GM19035 (cell line): ENCODE data around the gene FAM185A.
"Not testable (repeated sequence)": the region's sequence is repeated elsewhere in the genome, so short reads cannot be mapped to it uniquely, and the experiment has no call there.

ENCODE experiments used
- ATAC-seq: cut with Tn5 transposase; IDR thresholded peaks from one replicate; pipeline ENCODE4 v1.9.1; 2021; ENCODE audit not compliant: unreplicated experiment

FAM185A gene

DNA sequence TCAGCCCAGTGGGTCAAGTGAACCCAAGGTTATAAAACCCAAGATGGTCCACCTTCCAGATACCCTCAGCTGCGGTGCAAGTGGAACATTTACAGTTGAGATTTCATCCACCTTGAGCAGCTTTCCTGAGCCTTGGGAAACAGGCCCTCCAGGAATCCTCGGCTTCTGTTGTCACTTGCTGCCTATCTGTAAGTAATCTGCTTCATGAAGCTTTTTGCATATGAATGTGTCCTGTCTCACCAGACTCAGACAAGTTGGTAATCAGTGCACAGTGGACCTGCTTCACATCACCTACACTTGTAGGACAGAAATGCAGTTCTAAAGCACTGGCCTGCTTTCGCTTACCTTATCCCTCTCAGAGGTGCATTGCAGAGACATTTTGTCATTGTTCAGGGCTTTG is 80.3 kb downstream of the FAM185A start:
- no peak for ATAC-seq

DNA sequence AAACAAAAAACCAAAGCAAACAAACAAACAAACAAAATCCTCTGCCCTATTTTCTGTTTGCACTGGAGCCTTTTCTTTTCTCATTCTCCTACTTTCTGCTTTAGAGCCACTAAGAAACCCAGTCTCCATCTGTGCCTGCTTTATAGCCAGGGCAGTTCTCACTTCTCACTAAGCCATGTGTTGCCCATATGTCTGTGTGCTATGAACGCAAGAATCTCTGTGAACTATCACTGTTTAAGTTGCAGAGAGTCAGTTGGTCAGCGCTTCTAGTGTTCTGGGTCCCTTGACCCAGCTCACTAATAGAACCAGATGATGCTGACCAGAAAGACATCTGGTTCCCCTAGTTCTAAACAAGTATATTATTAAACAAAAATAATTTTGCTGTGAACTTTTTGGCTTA is 81.4 kb downstream of the FAM185A start:
- ATAC-seq, result no peak

DNA sequence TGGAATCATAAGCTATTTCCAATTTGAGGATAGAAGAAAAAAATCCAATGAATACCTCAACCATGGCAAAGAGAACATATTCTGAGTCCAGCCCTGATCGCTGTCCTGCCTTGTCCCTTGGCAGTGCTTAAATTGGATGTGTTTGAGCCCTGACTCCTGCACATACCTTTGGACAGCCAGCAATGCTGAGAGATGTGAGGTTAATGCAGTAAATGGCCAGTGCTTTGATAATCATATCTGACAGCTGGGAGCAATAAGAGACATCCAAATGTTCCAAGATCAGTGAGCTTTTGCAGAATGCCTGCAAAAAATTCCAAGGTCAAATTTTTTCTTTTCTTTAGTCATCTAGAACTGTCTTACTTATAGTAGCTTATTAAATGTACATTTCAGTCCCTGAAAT is 83.9 kb downstream of the FAM185A start:
- no peak for ATAC-seq

DNA sequence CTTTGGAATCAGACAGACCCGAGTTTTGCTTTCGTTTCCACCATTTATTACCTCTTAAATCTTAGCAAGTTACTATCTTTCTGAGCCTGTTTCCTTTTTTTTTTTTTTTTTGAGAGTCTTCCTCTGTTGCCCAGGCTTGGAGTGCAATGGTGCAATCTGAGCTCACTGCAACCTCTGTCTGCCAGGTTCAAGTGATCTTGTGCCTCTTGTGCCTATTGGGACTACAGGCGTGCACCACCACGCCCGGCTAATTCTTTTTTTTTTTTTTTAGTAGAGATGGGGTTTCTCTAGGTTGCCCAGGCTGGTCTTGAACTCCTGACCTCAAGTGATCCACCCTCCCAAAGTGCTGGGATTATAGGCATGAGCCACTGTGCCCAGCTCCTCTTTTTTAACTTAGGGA is 84.5 kb downstream of the FAM185A start:
- no peak for ATAC-seq

DNA sequence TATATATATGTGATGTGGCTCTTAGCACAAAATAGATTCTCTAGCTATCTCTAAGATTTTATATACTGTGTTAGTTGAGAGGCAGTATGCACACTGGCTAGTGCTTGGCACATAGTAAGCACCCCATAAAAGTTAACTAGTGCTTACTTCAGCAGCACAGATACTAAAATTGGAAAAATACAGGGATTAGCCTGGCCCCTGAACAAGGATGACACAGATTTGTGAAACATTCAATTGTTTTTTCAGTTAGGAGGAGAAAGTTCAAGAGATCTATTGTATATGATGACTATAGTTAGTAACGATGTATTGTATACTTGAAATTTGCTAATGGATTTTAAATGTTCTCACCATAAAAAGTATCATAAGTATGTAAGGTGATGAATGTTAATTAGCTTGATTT is 85.7 kb downstream of the FAM185A start:
- ATAC-seq, result no peak

DNA sequence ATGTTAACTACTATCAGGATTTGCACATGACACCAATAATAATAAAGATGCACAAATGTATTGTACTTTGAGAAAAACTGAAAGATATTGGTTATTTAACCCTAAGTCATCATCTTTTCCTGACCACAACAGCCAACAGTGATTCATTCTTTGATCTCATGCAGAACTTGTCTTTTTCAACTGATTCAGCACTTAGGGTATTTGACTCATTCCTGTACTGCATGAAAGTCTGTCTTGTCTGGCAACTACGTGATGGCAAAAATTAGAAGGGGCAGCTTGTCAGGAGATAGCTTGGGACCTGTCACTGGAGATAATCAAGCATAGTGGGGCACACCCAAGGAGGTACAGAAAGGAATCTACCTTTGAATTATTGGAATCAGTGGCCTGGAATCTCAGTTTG is 86.2 kb downstream of the FAM185A start:
- peak; percentile 97 for ATAC-seq

DNA sequence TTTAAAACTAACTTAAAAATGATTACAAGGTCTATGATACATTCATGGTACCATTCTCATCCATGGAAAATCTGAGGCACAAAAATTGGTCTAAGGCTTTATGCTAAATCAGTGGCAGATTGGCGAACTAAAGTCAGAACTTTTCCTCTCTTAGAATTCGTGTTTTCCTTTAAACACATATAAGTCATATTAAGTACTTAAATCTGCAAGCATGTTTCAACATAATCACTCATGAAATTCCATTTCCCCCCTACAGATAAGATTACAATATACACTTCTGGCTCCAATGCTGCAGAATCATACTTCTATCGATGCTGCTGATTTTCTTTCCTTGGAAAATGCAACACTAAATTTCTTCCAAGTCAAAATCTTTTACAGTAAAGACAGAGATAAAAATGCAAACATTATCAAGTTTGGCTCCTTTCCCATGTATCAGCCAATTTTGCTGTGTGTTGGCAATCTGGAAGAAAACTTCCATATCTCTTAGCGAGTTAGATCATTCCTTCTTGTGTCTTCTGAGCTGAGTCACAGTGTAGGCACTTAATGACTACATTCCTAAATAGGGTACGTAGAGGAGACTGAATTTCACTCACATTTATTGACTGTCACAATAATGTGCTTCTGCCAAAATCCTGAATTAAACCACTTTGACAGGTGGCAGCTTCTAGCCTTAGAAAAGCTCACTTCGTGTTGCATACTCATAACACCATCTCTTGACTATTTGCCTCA is 87.6 kb downstream of the FAM185A start:
- no peak for ATAC-seq

DNA sequence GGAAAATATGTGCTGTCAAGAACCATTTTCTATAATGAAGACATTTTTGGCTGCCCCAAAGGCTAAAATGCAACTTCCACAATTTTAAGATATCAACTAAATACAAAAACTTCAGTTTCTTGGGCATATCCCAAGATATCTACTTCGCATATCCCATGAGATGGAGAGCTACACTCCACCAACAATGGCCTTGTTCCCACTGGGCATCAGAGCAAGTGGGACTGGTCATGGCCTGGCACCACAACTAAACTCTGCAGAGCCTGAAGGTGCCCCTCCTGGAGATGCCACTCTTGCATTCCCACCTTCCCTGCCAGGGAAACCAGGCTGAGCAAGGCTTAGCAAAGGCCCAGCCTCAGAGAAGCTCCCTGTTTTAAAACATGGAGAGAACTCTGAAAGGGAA is 88.2 kb downstream of the FAM185A start:
- ATAC-seq, result no peak

DNA sequence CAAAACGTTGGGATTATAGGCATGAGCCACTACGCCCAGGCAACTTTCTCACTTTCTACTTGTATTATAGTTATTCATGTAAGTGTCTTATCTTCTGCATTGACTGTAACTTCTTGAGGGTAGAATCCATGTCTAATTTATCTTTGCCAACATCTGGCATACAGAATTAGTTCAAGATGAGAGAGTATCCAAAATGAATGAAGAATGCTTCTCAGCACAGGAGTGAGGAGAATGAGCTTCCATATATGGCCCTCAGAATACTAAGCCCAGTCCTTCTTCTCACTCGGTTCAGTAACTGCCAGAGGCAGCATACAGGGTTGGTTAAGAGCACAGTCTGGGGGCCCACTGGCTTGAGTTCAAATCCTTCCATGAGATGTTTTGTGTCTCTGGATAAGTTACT is 89.0 kb downstream of the FAM185A start:
- no peak for ATAC-seq

DNA sequence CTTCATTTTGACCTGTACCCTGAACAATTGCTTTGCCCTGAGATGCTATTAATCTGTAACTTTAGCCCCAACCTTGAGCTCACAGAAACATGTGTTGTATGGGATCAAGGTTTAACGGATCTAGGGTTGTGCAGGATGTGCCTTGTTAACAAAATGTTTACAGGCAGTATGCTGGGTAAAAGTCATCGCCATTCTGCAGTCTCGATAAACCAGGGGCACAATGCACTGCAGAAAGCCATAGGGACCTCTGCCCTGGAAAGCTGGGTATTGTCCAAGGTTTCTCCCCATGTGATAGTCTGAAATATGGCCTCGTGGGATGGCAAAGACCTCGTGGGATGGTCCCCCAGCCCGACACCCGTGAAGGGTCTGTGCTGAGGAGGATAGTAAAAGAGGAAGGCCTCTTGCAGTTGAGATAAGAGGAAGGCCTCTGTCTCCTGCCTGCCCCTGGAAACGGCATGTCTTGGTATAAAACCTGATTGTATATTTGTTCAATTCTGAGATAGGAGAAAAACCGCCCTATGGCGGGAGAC is 89.8 kb downstream of the FAM185A start:
- not testable (repeated sequence) for ATAC-seq

DNA sequence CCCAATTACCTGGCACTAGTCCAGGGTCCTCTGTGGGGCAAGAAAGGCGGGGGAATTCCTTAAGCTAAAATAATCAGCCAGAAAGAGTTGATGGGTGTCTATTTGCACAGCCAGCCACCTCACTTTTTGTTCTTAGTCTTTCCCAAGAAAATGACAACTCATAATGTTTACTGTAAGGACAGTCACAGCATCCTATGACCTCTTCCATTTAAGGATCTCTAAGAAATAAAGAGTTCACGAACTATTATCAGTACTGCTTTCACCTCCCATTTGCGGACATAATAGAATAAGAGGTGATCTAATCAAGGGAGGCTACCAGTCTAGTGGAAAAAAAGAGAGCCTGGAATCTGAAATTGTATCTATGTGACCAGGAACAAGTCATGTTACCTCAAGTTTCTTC is 91.6 kb downstream of the FAM185A start:
- ATAC-seq, result no peak

DNA sequence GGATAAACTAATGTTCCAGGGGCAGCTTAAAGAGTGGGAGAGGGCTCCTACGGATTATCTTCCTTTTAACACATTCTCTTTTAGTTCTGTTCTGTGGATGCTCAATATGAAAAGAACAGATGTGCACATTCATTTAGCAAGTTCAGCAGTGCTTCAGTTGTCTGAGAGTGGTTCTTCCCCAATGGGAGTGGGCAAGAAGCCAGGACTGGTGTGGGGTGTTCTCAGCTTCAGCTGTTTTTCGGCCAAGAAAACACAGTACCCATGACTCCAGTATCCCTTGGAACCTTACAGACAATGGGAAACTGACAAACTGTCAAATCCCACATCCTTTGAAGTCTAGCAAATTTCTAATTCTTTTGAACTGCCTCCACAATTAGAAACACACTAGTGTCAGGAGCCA is 92.5 kb downstream of the FAM185A start:
- no peak for ATAC-seq

DNA sequence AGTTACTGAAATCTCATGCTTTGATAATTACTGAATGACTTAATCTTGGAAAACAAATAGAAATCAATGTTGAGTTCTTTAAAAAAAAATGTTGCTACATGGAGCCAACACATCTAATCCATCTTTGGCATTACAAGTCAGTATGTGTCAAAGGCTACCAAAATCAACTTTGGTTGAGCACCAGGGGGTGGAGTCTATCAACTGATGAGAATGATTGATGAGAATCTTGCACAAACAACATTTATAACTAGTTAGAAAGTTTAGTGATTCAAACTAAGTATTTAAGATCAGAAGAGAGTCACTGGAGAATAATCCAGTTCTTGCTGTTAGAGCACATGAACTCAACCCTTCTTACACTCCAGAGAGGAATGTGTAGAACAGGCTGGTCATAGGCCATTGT is 93.5 kb downstream of the FAM185A start:
- no peak for ATAC-seq

DNA sequence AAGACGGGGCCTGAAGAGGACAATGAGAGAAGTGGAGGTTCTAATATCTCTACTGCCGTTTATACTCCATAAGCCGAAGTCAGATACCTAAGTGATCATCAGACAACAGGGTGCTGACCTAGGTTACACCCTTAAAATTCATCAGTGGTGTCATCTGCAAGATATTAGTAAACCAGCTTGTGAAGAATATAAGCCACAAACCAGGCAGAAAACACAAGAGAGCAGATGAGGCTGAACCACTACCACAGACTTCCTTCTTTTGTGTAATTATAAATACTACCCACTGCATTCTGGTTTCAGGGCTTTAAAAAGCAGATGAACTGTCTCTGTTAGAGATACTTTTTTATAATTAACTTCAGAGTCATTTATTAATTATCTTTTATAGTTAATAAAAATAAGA is 95.1 kb downstream of the FAM185A start:
- ATAC-seq, result peak; percentile 85

DNA sequence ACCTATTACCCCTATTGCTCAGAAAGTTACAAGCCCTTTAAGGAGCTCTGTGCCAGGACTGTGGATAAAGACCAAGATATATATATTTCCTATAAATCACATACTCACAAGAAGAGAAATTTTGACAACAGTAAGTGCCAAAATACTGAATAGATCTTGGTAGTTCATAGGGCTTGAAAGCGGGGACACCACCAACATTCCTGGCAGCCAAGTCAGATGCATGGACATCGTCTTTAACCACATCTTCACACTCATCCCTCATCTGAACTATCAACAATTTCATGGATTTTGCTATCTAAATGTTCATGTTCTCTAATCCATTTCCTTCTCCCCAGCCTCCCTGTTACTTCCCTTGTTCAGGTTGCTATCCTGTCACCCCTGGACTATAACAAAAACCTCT is 96.5 kb downstream of the FAM185A start:
- ATAC-seq, result no peak

DNA sequence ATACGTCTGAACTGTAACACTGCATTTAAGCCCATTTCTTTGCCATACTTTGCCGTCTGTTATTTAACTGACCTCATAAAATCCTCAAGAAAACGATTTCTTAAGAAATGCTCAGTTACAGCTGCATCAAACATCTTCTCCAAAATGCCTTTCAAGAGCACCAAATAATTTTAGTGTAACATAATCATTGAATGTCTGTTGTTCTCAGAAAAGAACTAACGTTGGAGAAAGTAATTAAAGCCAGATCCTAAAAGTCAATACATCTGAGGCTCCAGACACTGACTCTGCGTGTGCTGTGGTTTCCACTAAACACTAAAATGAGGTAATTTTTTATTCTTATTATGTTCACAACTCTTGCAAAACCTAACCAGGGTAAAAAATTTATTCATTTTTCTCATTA is 100.3 kb downstream of the FAM185A start:
- ATAC-seq, result no peak

DNA sequence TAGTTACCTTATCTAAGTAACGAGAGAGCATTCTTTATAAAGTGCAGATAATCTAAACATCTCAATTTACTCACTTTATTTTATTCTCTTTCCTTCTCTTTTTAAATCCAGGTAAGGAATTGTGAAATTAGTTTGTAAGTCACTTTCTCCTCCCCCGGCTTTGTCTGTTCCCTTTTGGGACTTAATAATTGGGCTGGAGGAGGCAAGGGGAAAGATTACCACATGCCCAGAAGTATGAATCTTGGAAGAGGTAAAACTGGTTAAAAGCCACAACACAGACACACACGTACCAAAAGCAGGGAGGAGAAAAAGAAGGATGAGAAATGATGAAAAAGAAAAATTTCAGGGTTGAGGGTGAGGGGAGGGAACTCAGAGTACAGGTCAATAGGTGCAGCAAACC is 100.7 kb downstream of the FAM185A start:
- ATAC-seq, result no peak

DNA sequence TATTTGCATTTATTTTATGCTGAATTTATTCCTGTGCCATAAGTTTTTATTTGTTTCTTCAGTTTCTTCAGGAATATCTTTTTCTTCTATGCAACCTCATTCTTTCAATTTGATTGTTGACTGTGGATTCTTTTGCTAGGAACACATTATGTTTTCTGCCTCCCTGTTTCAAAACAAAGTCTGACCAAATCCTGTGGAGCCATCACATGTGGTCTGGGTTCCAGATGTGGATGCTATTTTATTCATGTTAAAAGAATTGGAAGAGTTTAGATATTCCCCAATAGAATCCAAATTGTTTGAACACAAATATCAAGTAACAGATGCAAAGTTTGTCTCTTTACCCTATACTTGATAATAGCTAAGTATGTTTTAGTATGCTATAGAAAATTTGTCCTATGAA is 107.2 kb downstream of the FAM185A start:
- no peak for ATAC-seq
